ENCODE measurements around the gene C2.
"Not testable (repeated sequence)": the region's sequence is repeated elsewhere in the genome, so short reads cannot be mapped to it uniquely, and the experiment has no call there.

C2 gene

DNA sequence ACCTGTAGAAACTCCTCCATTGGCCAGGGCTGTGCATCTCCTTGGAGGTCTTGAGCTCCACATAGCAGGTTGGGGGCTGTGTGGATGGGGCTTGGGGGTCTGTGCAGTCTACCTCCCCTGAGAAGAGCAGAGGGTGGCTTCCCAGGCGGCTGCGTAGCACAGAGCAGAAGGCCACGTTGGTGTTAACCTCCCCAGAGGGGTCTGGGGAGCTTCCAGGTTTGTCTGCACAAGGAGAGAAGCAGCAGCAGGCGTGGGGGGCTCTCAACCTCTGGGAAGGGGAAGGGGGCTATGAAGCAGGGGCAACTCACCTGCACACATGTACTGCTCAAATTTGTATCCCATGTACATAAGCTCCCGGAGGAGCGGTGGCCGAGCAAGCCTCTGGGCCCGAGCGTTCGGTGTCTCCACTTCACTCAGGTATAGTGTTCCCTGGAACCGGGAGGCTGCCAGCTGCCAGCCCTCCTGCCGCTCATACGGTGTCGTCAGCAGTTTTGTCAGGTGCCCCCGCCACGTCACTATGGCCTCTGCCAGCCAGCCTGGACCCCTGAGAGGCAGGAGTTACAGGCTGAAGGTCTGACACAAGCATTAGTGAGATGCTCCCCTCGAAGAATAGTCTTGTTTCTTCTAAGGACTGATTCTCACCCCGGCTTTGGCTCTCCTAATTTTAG is 43.2 kb downstream of the C2 start:
- peak overlapping the region; percentile 97 for H3K27ac ChIP-seq
- ChIA-PET POLR2A (ENCODE audit: low non-redundant PET) (interaction anchor here (0.7 to 1.2 kb wide), 2 partner anchors 11 to 49 kb away, joined by 3 read pairs; partner anchors contain the start of genes NELFE and SKIC2), CTCF (interaction anchor here (0.5 to 1.2 kb wide), 3 partner anchors 18 to 319 kb away, joined by 3 to 5 read pairs (median 3); partner anchors contain the start of gene BAG6)
- TF ChIP-seq, protein P1, sequence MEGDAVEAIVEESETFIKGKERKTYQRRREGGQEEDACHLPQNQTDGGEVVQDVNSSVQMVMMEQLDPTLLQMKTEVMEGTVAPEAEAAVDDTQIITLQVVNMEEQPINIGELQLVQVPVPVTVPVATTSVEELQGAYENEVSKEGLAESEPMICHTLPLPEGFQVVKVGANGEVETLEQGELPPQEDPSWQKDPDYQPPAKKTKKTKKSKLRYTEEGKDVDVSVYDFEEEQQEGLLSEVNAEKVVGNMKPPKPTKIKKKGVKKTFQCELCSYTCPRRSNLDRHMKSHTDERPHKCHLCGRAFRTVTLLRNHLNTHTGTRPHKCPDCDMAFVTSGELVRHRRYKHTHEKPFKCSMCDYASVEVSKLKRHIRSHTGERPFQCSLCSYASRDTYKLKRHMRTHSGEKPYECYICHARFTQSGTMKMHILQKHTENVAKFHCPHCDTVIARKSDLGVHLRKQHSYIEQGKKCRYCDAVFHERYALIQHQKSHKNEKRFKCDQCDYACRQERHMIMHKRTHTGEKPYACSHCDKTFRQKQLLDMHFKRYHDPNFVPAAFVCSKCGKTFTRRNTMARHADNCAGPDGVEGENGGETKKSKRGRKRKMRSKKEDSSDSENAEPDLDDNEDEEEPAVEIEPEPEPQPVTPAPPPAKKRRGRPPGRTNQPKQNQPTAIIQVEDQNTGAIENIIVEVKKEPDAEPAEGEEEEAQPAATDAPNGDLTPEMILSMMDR (conservative IDR thresholded peaks at IDR 0.05; ENCODE audit: low read depth) = no peak
- no peak for DNase-seq (ENCODE audit: low spot score)

DNA sequence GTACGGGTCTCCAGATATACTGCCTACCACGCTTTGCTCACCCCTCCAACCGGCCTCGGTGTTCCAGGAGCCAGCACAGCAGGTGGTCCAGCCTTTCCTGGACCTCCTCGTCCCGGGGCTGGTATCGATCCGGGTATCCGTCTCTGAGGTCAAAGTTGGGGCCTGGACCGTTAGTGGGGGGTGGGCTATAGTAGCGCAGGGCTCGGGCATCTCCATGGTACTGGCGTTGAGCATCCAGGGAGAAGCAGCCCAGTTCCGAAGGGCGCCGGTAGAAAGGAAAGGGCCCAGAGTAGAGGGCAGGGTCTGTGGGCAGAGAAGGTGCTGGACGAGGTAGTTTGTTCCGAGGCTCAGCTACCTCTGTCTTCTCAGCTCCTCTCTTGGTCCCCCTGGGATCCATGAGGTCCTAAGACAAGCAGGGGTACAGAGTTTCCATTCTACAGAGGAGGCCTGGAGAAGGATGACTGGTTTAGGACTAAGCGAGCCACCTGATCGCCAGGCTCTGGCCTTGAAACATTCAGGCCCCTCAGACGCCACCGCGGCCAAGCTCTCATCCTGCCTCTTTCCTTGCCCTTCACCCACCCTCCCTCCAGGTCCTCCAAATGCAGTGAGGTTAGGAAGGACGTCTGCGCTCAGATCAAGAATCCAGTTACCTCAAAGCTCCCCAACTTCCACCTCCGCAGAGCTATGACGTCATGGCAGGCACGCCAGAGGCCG is 43.9 kb downstream of the C2 start:
- DNase-seq (ENCODE audit: low spot score) = no peak
- ChIA-PET POLR2A (ENCODE audit: low non-redundant PET) (interaction anchor here (1.3 kb wide), 1 partner anchor 12 kb away, joined by 6 read pairs; the partner anchor contains the start of genes NELFE and SKIC2), CTCF (interaction anchor here (0.5 to 1.2 kb wide), 2 partner anchors 19 to 319 kb away, joined by 3 to 5 read pairs; partner anchors contain the start of gene BAG6)
- TF ChIP-seq, protein P1 (conservative IDR thresholded peaks at IDR 0.05; ENCODE audit: low read depth) = no peak
- H3K27ac ChIP-seq = peak overlapping the region; percentile 97

DNA sequence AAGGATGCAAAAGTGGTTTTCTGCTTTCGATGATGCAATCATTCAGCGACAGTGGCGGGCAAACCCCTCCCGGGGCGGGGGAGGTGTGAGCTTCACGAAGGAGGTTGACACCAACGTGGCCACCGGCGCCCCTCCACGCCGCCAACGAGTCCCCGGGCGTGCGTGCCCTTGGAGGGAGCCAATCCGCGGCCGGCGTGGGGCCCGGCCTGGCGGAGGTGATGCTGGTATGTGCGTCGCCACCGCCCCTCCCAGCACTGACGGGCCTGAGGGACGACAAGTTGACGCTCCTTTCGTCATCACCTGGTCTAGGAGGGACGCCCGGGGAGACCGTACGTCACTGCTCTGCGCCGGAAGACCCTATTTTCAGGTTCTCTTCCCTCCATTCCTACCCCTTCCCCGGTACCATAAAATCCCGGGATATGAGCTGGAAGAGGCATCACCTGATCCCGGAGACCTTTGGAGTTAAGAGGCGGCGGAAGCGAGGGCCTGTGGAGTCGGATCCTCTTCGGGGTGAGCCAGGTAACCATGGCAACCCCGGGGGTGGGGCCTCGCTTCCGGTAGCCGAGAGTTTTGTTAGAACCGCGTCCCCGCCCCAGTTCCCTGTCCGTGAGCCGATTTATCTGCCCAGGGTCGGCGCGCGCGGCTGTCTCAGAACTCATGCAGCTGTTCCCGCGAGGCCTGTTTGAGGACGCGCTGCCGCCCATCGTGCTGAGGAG is 44.6 kb downstream of the C2 start, which contains the start of gene DXO:
TSS of gene DXO (minus strand) at position 146 of the 716 bp plus-strand sequence. CDS start 463 bp downstream, outside the sequence.
- TF ChIP-seq, protein P1 (conservative IDR thresholded peaks at IDR 0.05; ENCODE audit: low read depth) = no peak
- peak within 1 kb of the TSS; percentile 97 for H3K27ac ChIP-seq
- POLR2A ChIA-PET (ENCODE audit: low non-redundant PET) = interaction anchor here (1.3 kb wide), 1 partner anchor 13 kb away, joined by 6 read pairs; the partner anchor contains the start of genes NELFE and SKIC2
- CTCF ChIA-PET = no interaction called here
- peak; percentile 99 for DNase-seq (ENCODE audit: low spot score)

DNA sequence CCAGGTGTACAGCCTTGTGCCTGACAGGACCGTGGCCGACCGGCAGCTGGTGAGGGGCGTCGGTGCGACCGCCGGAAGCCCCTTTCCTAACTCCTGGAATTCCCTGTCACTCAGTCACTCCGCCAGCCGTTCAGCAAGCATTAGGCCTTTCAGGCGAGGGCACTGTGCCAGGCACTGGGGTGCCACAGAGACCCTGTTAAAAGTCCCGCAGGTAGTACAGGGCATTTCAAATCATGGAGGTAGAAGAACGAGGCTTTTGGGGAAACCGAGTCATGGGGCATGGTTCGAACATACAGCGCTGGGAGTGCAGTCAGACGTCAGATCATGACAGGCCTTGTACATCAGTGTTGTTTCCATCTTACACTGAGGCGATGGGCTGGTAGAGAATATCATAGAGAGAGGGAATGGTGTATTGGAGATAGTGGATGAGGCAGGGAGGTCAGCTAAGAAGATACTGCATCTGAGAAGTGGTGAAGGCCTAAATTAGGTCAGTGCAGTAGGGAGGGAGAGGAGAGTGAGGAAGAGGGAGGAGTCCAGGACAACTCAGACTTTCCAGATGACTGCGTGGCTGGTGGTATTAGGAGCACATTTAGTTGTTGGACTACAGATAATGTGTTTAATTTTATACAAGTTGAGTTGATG is 45.3 kb downstream of the C2 start:
- ChIA-PET CTCF (interaction anchor here (1.8 kb wide), 1 partner anchor 75 kb away, joined by 5 read pairs; no protein-coding TSS in a partner anchor), POLR2A (ENCODE audit: low non-redundant PET) (no interaction called here)
- H3K27ac ChIP-seq = peak overlapping the region; percentile 97
- DNase-seq (ENCODE audit: low spot score) = no peak
- TF ChIP-seq, protein P1 (conservative IDR thresholded peaks at IDR 0.05; ENCODE audit: low read depth) = no peak

DNA sequence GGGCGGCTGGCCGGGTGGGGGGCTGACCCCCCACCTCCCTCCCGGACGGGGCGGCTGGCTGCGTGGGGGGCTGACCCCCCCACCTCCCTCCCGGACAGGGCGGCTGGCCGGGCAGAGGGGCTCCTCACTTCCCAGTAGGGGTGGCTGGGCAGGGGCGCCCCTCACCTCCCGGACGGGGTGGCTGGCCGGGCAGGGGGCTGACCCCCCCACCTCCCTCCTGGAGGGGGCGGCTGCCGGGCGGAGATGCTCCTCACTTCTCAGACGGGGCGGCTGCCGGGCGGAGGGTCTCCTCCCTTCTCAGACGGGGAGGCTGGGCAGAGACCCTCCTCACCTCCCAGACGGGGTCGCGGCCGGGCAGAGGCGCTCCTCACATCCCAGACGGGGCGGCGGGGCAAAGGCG is 48.5 kb downstream of the C2 start:
- DNase-seq (ENCODE audit: low spot score); CTCF ChIA-PET; POLR2A ChIA-PET (ENCODE audit: low non-redundant PET); H3K27ac ChIP-seq: not testable (repeated sequence)

DNA sequence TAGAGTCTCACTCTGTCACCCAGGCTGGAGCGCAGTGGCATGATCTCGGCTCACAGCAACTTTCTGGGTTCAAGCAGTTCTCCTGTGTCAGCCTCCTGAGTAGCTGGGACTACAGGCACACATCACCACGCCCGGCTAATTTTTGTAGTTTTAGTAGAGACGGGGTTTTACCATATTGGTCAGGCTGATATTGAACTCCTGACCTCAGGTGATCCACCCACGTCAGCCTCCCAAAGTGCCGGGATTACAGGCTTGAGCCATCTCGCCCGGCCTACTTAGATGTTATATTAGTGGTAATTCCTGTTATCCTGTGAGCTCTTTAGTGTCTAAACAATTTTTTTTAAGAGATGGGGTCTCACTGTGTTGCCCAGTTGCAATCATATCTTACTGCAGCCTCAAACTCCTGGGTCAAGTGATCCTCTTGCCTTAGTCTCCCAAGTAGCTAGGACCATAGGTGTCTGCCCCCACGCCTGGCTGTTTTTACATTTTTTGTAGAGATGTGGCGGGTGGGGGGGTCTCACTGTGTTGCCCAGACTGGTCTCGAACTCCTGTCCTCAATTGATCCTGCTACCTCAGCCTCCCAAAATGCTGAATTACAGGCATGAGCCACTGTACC is 50.4 kb downstream of the C2 start:
- no peak for DNase-seq (ENCODE audit: low spot score)
- CTCF ChIA-PET = no interaction called here
- TF ChIP-seq, protein P1 (conservative IDR thresholded peaks at IDR 0.05; ENCODE audit: low read depth) = no peak
- 0 out of 2 replicates have a peak overlapping the region, but pooled peaks have one; percentile 7 for H3K27ac ChIP-seq
- POLR2A ChIA-PET (ENCODE audit: low non-redundant PET) = no interaction called here

All from RWPE1 (cell line).